CD14-positive monocyte (primary cell): ENCODE results near the gene HERC6. TPM values are rescaled to one million over a fixed set of nuclear protein-coding genes. Genes with fewer than 3 reads are reported as not detected.

Experiments used
- DNase-seq, 3 donors: peaks; one replicate each; pipeline ENCODE4 v3.0.0-alpha.2; 2011 to 2022
- H2AFZ ChIP-seq: 2 replicates; pipeline ENCODE4 v1.6.0; 2012; ENCODE audit warnings: mild to moderate bottlenecking, low read depth, low read length, inconsistent platforms; ENCODE audit not compliant: insufficient read depth, poor library complexity, severe bottlenecking
- H3K27ac ChIP-seq, 2 donors: 1 replicate in 1 of 2; 2 replicates in 1 of 2; pipeline ENCODE4 v1.5.1; 2012 to 2013; ENCODE audit warnings: low read length in 2 of 2, control low read depth in 1 of 2, inconsistent platforms in 1 of 2, low read depth in 1 of 2, mild to moderate bottlenecking in 1 of 2
- H3K27me3 ChIP-seq, 2 donors: one replicate each; pipeline versions ENCODE4 v1.6.0 to v1.6.1; 2011 to 2013; ENCODE audit warnings: low read length in 2 of 2; ENCODE audit not compliant: control insufficient read depth in 2 of 2, insufficient read depth in 2 of 2
- H3K36me3 ChIP-seq, 2 donors: replicated peaks in 1 of 2; 1 replicate in 1 of 2; 2 replicates in 1 of 2; pipeline versions ENCODE4 v1.5.1 to v1.6.1; 2012 to 2013; ENCODE audit warnings: low read length in 2 of 2, control low read depth in 1 of 2, inconsistent platforms in 1 of 2, mild to moderate bottlenecking in 1 of 2; ENCODE audit not compliant: insufficient read depth in 2 of 2, control insufficient read depth in 1 of 2
- H3K4me1 ChIP-seq, 2 donors: 1 replicate in 1 of 2; 2 replicates in 1 of 2; pipeline versions ENCODE4 v1.5.1 to v1.6.1; 2012 to 2013; ENCODE audit warnings: low read length in 2 of 2, control low read depth in 1 of 2, inconsistent platforms in 1 of 2, mild to moderate bottlenecking in 1 of 2, moderate library complexity in 1 of 2; ENCODE audit not compliant: insufficient read depth in 2 of 2, control insufficient read depth in 1 of 2
- H3K4me2 ChIP-seq: replicated peaks from 2 replicates; pipeline ENCODE3; 2012; ENCODE audit warnings: low read length, moderate library complexity, mild to moderate bottlenecking; ENCODE audit not compliant: poor library complexity, severe bottlenecking; ENCODE audit errors: extremely low read depth
- H3K4me3 ChIP-seq, 3 experiments: fragments of 200-600 bp in 1 of 3; sonication (generic) in 1 of 3; replicated peaks in 1 of 3; 1 replicate in 2 of 3; 2 replicates in 1 of 3; pipeline ENCODE4 v1.5.1; 2011 to 2013; ENCODE audit warnings: low read length in 3 of 3, mild to moderate bottlenecking in 3 of 3, control low read depth in 2 of 3, low read depth in 2 of 3, inconsistent platforms in 1 of 3, moderate library complexity in 1 of 3
- H3K79me2 ChIP-seq: 2 replicates; pipeline ENCODE4 v1.6.0; 2012; ENCODE audit warnings: mild to moderate bottlenecking, control low read depth, inconsistent platforms, low read length, moderate library complexity; ENCODE audit not compliant: insufficient read depth
- H3K9ac ChIP-seq: 2 replicates; pipeline ENCODE4 v1.6.0; 2017; ENCODE audit warnings: low read length, mild to moderate bottlenecking; ENCODE audit not compliant: insufficient read depth, poor library complexity, severe bottlenecking
- H3K9me3 ChIP-seq, 2 donors: replicated peaks in 1 of 2; 1 replicate in 1 of 2; 2 replicates in 1 of 2; pipeline versions ENCODE4 v1.5.1 to v1.6.1; 2012 to 2013; ENCODE audit warnings: low read length in 2 of 2, control low read depth in 1 of 2; ENCODE audit not compliant: control insufficient read depth in 1 of 2, insufficient read depth in 1 of 2
- H4K20me1 ChIP-seq: 2 replicates; pipeline ENCODE4 v1.6.0; 2012; ENCODE audit warnings: mild to moderate bottlenecking, low read length, control low read depth, moderate library complexity; ENCODE audit not compliant: insufficient read depth
- H3K27ac Mint-ChIP-seq, 7 donors: one replicate each; pipeline ENCODE4 v1.8.0; 2020; ENCODE audit warnings: mild to moderate bottlenecking in 7 of 7, mixed read lengths in 7 of 7, moderate library complexity in 6 of 7, inconsistent platforms in 2 of 7
- H3K27me3 Mint-ChIP-seq, 3 donors: one replicate each; pipeline ENCODE4 v1.8.0; 2021 to 2022; ENCODE audit warnings: low read depth in 3 of 3, mild to moderate bottlenecking in 3 of 3, mixed read lengths in 3 of 3, moderate library complexity in 3 of 3, inconsistent platforms in 1 of 3
- H3K36me3 Mint-ChIP-seq, 2 donors: one replicate each; pipeline ENCODE4 v1.8.0; 2020; ENCODE audit warnings: mixed read lengths in 2 of 2, inconsistent platforms in 1 of 2, mild to moderate bottlenecking in 1 of 2
- H3K4me1 Mint-ChIP-seq: one replicate; pipeline ENCODE4 v1.8.0; 2020; ENCODE audit warnings: mild to moderate bottlenecking, mixed read lengths
- H3K4me3 Mint-ChIP-seq, 2 donors: one replicate each; pipeline ENCODE4 v1.8.0; 2020; ENCODE audit warnings: mild to moderate bottlenecking in 2 of 2, mixed read lengths in 2 of 2, moderate library complexity in 1 of 2
- H3K9me3 Mint-ChIP-seq, 7 donors: one replicate each; pipeline ENCODE4 v1.8.0; 2020 to 2022; ENCODE audit warnings: mixed read lengths in 7 of 7, mild to moderate bottlenecking in 6 of 7, moderate library complexity in 6 of 7, inconsistent platforms in 2 of 7
- WGBS: methylation state at CpG from one replicate; pipeline ENCODE4 v1.1.5; 2013; ENCODE audit warnings: missing lambda C conversion rate; ENCODE audit not compliant: insufficient coverage; 5-methylcytosine and 5-hydroxymethylcytosine counted together
- intact Hi-C, 2 donors: fragments of 100-400 bp; cut with micrococcal nuclease; formaldehyde crosslinking; loops; one replicate each; pipeline versions ENCODE4 v1.15.0 to v1.15.1; 2023
- polyA plus RNA-seq, 3 donors: library from polyadenylated mRNA; depleted of rRNA in 1 of 3; unstranded in 2 of 3; stranded (reverse) in 1 of 3; fragments of 300-500 nt in 2 of 3; fragments of >200 nt in 1 of 3; fragmentation: Illumina TruSeq in 2 of 3; gene quantifications; 1 replicate in 2 of 3; 2 replicates in 1 of 3; pipeline ENCODE4 v1.2.3, GENCODE V29; 2012 to 2021
- TF ChIP-seq, protein P1 (sequence below): fragments of 200-600 bp; IDR thresholded peaks from one replicate; pipeline ENCODE4 v1.8.0; 2022; ENCODE audit warnings: antibody characterized with exemption, mild to moderate bottlenecking

Gene HERC6
- polyA plus RNA-seq, 3 donors = 4.1 to 9.4 (median 6.1) TPM

DNA sequence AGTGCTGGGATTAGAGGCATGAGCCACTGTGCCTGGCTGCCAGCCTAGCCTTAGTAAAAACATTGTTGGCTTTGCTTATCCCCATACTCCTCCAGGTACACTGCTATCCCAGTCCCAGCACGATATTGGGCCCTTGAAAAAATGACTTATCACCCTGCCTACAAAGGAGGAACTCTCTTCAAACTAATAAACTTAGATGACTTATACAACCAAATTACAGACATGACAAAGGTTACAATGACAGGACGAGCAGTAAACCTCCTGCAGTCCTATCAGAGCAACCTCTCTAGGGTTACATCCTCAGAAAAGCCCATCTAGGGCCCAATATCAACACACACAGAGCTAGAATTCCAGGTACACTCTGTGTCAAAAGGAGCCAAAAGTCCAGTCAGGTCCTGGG, 72.6 kb downstream of the HERC6 start:
- no peak overlapping the region for H3K4me3 ChIP-seq
- TF ChIP-seq, protein P1, sequence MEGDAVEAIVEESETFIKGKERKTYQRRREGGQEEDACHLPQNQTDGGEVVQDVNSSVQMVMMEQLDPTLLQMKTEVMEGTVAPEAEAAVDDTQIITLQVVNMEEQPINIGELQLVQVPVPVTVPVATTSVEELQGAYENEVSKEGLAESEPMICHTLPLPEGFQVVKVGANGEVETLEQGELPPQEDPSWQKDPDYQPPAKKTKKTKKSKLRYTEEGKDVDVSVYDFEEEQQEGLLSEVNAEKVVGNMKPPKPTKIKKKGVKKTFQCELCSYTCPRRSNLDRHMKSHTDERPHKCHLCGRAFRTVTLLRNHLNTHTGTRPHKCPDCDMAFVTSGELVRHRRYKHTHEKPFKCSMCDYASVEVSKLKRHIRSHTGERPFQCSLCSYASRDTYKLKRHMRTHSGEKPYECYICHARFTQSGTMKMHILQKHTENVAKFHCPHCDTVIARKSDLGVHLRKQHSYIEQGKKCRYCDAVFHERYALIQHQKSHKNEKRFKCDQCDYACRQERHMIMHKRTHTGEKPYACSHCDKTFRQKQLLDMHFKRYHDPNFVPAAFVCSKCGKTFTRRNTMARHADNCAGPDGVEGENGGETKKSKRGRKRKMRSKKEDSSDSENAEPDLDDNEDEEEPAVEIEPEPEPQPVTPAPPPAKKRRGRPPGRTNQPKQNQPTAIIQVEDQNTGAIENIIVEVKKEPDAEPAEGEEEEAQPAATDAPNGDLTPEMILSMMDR = no peak
- no peak overlapping the region for H3K4me2 ChIP-seq
- Mint-ChIP-seq H3K27ac (peak overlapping the region in 1 of 7 donors; percentile 9), H3K9me3 (peaks cover 0 to 6% (median 0%) of the 10 kb centered on the region in 7 donors), H3K4me1 (peaks cover 4% of the 10 kb centered on the region), H3K36me3 (no peaks in the 10 kb centered on the region), H3K27me3 (peaks cover 0 to 3% (median 0%) of the 10 kb centered on the region in 3 donors), H3K4me3 (no peak overlapping the region)
- 93% methylated on average over 2 of the region's 2 CpGs for WGBS
- peaks cover 4 to 5% of the 10 kb centered on the region in 2 donors for H3K4me1 ChIP-seq
- no peaks in the 10 kb centered on the region for H3K79me2 ChIP-seq
- no peak overlapping the region for H3K9ac ChIP-seq
- H3K9me3 ChIP-seq = peaks cover 0 to 4% of the 10 kb centered on the region in 2 donors
- H3K27me3 ChIP-seq = no peaks in the 10 kb centered on the region
- intact Hi-C loops = loop anchor here in 1 of 2 donors (10.0 kb wide), 1 partner anchor 144 kb away; the partner anchor contains the start of gene HERC3
- no peak overlapping the region for H3K27ac ChIP-seq
- no peaks in the 10 kb centered on the region for H3K36me3 ChIP-seq
- no peaks in the 10 kb centered on the region for H4K20me1 ChIP-seq
- DNase-seq = no peak
- no peak overlapping the region for H2AFZ ChIP-seq

DNA sequence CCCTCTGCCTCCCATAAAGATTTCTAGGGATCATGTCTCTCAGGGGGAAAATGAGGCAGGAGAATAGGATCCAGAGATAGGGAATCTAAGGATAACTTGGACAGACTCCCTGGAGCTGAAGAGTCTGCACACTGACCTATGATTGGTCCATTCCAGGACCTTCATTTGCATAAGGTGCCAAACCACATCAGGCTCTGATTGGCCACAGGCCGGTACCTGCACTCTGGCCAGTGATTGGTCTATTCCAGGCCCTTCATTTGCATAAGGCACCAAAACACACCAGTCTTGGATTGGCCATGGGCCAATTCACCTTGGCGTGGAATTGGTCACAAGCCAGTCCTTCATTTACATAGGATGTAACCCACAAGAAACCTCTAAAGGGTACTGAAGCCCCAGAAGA, 74.3 kb downstream of the HERC6 start:
- Mint-ChIP-seq H3K4me1 (peaks cover 8% of the 10 kb centered on the region), H3K4me3 (no peak overlapping the region), H3K9me3 (peaks cover 0 to 6% (median 0%) of the 10 kb centered on the region in 7 donors), H3K36me3 (no peaks in the 10 kb centered on the region), H3K27me3 (peaks cover 0 to 3% (median 0%) of the 10 kb centered on the region in 3 donors), H3K27ac (no peak overlapping the region)
- Histone ChIP-seq H2AFZ (no peak overlapping the region), H3K36me3 (no peaks in the 10 kb centered on the region), H3K9ac (no peak overlapping the region), H3K4me2 (no peak overlapping the region), H3K27ac (no peak overlapping the region), H3K27me3 (no peaks in the 10 kb centered on the region), H3K4me1 (peaks cover 8 to 10% of the 10 kb centered on the region in 2 donors), H3K9me3 (peaks cover 0 to 4% of the 10 kb centered on the region in 2 donors), H4K20me1 (no peaks in the 10 kb centered on the region), H3K4me3 (no peak overlapping the region), H3K79me2 (peaks cover 6% of the 10 kb centered on the region)
- 96% methylated on average over 2 of the region's 2 CpGs for WGBS
- DNase-seq = no peak
- intact Hi-C loops = loop anchor here in 1 of 2 donors (10.0 kb wide), 1 partner anchor 142 kb away; the partner anchor contains the start of gene HERC3
- TF ChIP-seq, protein P1 = no peak
